K562 (cell line): Measurements from ENCODE around the gene OR4C16. TPM values are rescaled to one million over a fixed set of nuclear protein-coding genes. Genes with fewer than 3 reads are reported as not detected.

Source experiments
- ATAC-seq: fragments of 200-7000 bp; cut with Tn5 transposase; 3 replicates; pipeline ENCODE4 v1.9.1; 2020; ENCODE audit warnings: moderate library complexity
- BruUV-seq: library from RNA; stranded (reverse); fragments of 400-500 nt; replicated peaks from 2 replicates; lab custom pipeline; 2021; lab: Mats Ljungman, UMichigan
- CTCF ChIA-PET: fragments of 300-600 bp; formaldehyde crosslinking; extraction: SDS; loops from one replicate; lab custom pipeline; 2021; ENCODE audit warnings: low intra/inter-chr PET ratio; lab: Yijun Ruan, JAX
- POLR2A ChIA-PET: fragments of 300-600, 350-650 bp; sonication (Branson Sonifier 250); formaldehyde crosslinking; extraction: SDS; loops from one replicate; lab custom pipeline; 2021; ENCODE audit warnings: antibody characterized with exemption, inconsistent platforms; lab: Yijun Ruan, JAX
- DNase-seq, 4 experiments: peaks; one replicate each; pipeline versions ENCODE4 v3.0.0 to v3.0.0-alpha.2; 2011 to 2018; ENCODE audit warnings: low spot score in 3 of 4, mixed read lengths in 3 of 4; ENCODE audit errors: extremely low read depth in 1 of 4
- FAIRE-seq: peaks from 2 replicates; lab custom pipeline; 2011; peaks lifted over from hg19 to GRCh38; lab: Jason Lieb, UNC
- H2AFZ ChIP-seq: 2 replicates; pipeline ENCODE4 v1.6.0; 2011; ENCODE audit warnings: low read depth, low read length, control low read depth, inconsistent platforms
- H3K27ac ChIP-seq: fragments of 200-600 bp; 3 replicates; pipeline ENCODE4 v1.8.0; 2011; ENCODE audit warnings: low read depth, mild to moderate bottlenecking, control low read depth, inconsistent platforms, low read length, moderate library complexity, mixed read lengths; ENCODE audit errors: extremely low read depth
- H3K27me3 ChIP-seq, 2 experiments: fragments of 300-600 bp in 1 of 2; 2 replicates in 1 of 2; 3 replicates in 1 of 2; pipeline versions ENCODE4 v1.6.0 to v1.8.0; 2011; ENCODE audit warnings: inconsistent platforms in 2 of 2, low read length in 2 of 2, mild to moderate bottlenecking in 1 of 2, mixed read lengths in 1 of 2, moderate library complexity in 1 of 2; ENCODE audit not compliant: control insufficient read depth in 2 of 2, insufficient read depth in 2 of 2
- H3K36me3 ChIP-seq: fragments of 300-600 bp; 3 replicates; pipeline ENCODE4 v1.8.0; 2011; ENCODE audit warnings: mild to moderate bottlenecking, low read length, inconsistent platforms; ENCODE audit not compliant: control insufficient read depth, insufficient read depth
- H3K4me1 ChIP-seq, 2 experiments: fragments of 200-600 bp in 1 of 2; replicated peaks in 1 of 2; 2 replicates in 1 of 2; 3 replicates in 1 of 2; pipeline versions ENCODE4 v1.5.1 to v1.8.0; 2011; ENCODE audit warnings: inconsistent platforms in 2 of 2, low read length in 2 of 2, mild to moderate bottlenecking in 1 of 2, mixed read lengths in 1 of 2, moderate library complexity in 1 of 2; ENCODE audit not compliant: control insufficient read depth in 2 of 2, insufficient read depth in 2 of 2
- H3K4me2 ChIP-seq: 2 replicates; pipeline ENCODE4 v1.6.1; 2011; ENCODE audit warnings: low read length, control low read depth, inconsistent platforms, mixed read lengths; ENCODE audit not compliant: insufficient read depth
- H3K4me3 ChIP-seq: fragments of 200-600 bp; sonication (generic), shearing (Covaris generic); 2 replicates; pipeline ENCODE4 v1.5.1; 2016; ENCODE audit warnings: control low read depth, inconsistent platforms
- H3K79me2 ChIP-seq: fragments of 200-600 bp; 3 replicates; pipeline ENCODE4 v1.8.0; 2011; ENCODE audit warnings: low read length, inconsistent platforms; ENCODE audit not compliant: control insufficient read depth, insufficient read depth
- H3K9ac ChIP-seq, 2 experiments: 2 replicates each; pipeline versions ENCODE4 v1.6.0 to v1.6.1; 2011; ENCODE audit warnings: low read depth in 2 of 2, low read length in 2 of 2, control low read depth in 1 of 2, inconsistent platforms in 1 of 2, mild to moderate bottlenecking in 1 of 2, mixed read lengths in 1 of 2; ENCODE audit not compliant: insufficient read depth in 1 of 2
- H3K9me1 ChIP-seq: one replicate; pipeline ENCODE4 v1.6.0; 2011; ENCODE audit warnings: inconsistent platforms, mild to moderate bottlenecking, low read length, moderate library complexity; ENCODE audit not compliant: control insufficient read depth, insufficient read depth
- H3K9me3 ChIP-seq: replicated peaks from 2 replicates; pipeline ENCODE4 v1.5.1; 2011; ENCODE audit warnings: low read depth, low read length, inconsistent platforms; ENCODE audit not compliant: control insufficient read depth, insufficient read depth
- H4K20me1 ChIP-seq: replicated peaks from 2 replicates; pipeline ENCODE4 v1.6.1; 2011; ENCODE audit warnings: low read length, inconsistent platforms, mixed read lengths; ENCODE audit not compliant: control insufficient read depth, insufficient read depth
- CREBBP ChIP-seq: IDR thresholded peaks from one replicate; pipeline ENCODE4 v1.6.1; 2012; ENCODE audit warnings: low read depth, mild to moderate bottlenecking, control low read depth, inconsistent platforms, low read length
- HEY1 ChIP-seq: fragments of 250-450 bp; sonication (Bioruptor Pico); IDR thresholded peaks from 2 replicates; pipeline ENCODE4 v1.5.0; 2020; ENCODE audit warnings: mild to moderate bottlenecking, moderate library complexity, borderline replicate concordance
- HLTF ChIP-seq: fragments of 450-650 bp; IDR thresholded peaks from 2 replicates; pipeline ENCODE4 v1.6.1; 2016
- JUNB ChIP-seq: fragments of 450-650 bp; formaldehyde crosslinking; conservative IDR thresholded peaks from 2 replicates; pipeline ENCODE4 v1.4.0; 2020; ENCODE audit warnings: mild to moderate bottlenecking
- MXI1 ChIP-seq: IDR thresholded peaks from 2 replicates; pipeline ENCODE4 v1.6.1; 2011; ENCODE audit warnings: low read depth, mild to moderate bottlenecking, improper control_type of control experiment, low read length
- NFE2L1 ChIP-seq: fragments of 450-650 bp; IDR thresholded peaks from 2 replicates; pipeline ENCODE4 v1.6.1; 2016; ENCODE audit warnings: missing genetic modification characterization, low read depth, mild to moderate bottlenecking, missing compliant biosample characterization, moderate library complexity, borderline replicate concordance
- PCBP2 ChIP-seq: fragments of 200-400 bp; formaldehyde crosslinking; IDR thresholded peaks from 2 replicates; pipeline ENCODE4 v1.6.1; 2018; ENCODE audit warnings: low read length, low read depth, mild to moderate bottlenecking, moderate library complexity; ENCODE audit not compliant: poor library complexity, severe bottlenecking
- SOX6 ChIP-seq: fragments of 450-650 bp; IDR thresholded peaks from 2 replicates; pipeline ENCODE4 v1.6.1; 2014; ENCODE audit warnings: mild to moderate bottlenecking
- ZBTB17 ChIP-seq: fragments of 450-650 bp; formaldehyde crosslinking; IDR thresholded peaks from 2 replicates; pipeline ENCODE4 v1.4.0; 2020; ENCODE audit warnings: mild to moderate bottlenecking
- ZNF224 ChIP-seq: sonication (generic); formaldehyde crosslinking; IDR thresholded peaks from 2 replicates; pipeline ENCODE4 v1.8.0; 2022; ENCODE audit warnings: mild to moderate bottlenecking, missing genetic modification reagents
- ZNF57 ChIP-seq: fragments of 450-650 bp; formaldehyde crosslinking; IDR thresholded peaks from 2 replicates; pipeline ENCODE4 v1.4.0; 2020; ENCODE audit warnings: mild to moderate bottlenecking, moderate library complexity
- ZNF778 ChIP-seq: fragments of 450-650 bp; formaldehyde crosslinking; IDR thresholded peaks from 2 replicates; pipeline ENCODE4 v1.4.0; 2020; ENCODE audit warnings: mild to moderate bottlenecking, moderate library complexity
- WGBS: fragments of 100-300 bp; shearing (Covaris generic); methylation state at CpG from one replicate; pipeline ENCODE4 v1.1.6; 2016; ENCODE audit warnings: low coverage, mixed read lengths; ENCODE audit not compliant: insufficient coverage; ENCODE audit errors: missing lambda C conversion rate; 5-methylcytosine and 5-hydroxymethylcytosine counted together
- in situ Hi-C: fragments of 300-500 bp; cut with MboI; formaldehyde crosslinking; loops from 4 replicates; pipeline ENCODE4 v1.15.0; 2018; ENCODE audit warnings: inconsistent platforms, mixed read lengths
- intact Hi-C: fragments of 100-400 bp; cut with micrococcal nuclease; formaldehyde crosslinking; loops from 2 replicates; pipeline ENCODE4 v1.14.2; 2022
- polyA plus RNA-seq, 8 experiments: library from polyadenylated mRNA; depleted of rRNA in 4 of 8; stranded (reverse) in 5 of 8; unstranded in 3 of 8; fragments of >200 nt; fragmentation: Nextera tagmentation in 2 of 8; fragmentation: Illumina TruSeq in 1 of 8; extraction: Ambion mirVana in 2 of 8; extraction: Trizol in 1 of 8; gene quantifications; 2 replicates each; pipeline versions ENCODE4 v1.2.1 to v1.2.3, GENCODE V29; 2011 to 2014; ENCODE audit warnings: inconsistent platforms in 1 of 8, missing spikeins in 1 of 8
- total RNA-seq, 7 experiments: library from RNA; depleted of rRNA in 6 of 7; stranded (reverse); fragments of >200 nt in 6 of 7; fragmentation: Illumina TruSeq in 2 of 7; extraction: Trizol in 2 of 7; gene quantifications; 2 replicates each; pipeline versions ENCODE4 v1.2.1 to v1.2.3, GENCODE V29; 2011 to 2021; ENCODE audit warnings: low replicate concordance in 1 of 7
- TF ChIP-seq, protein P1 (sequence below): sonication (generic); formaldehyde crosslinking; IDR thresholded peaks from 2 replicates; pipeline ENCODE4 v1.8.0; 2022; ENCODE audit warnings: mild to moderate bottlenecking, missing genetic modification reagents
- TF ChIP-seq, protein P2 (sequence below), 2 experiments: fragments of 250-450 bp in 1 of 2; fragments of 450-650 bp in 1 of 2; sonication (Bioruptor Pico) in 1 of 2; IDR thresholded peaks; 2 replicates each; pipeline versions ENCODE4 v1.6.1 to v1.8.0; 2016 to 2021; ENCODE audit warnings: mild to moderate bottlenecking in 2 of 2, moderate library complexity in 2 of 2, missing compliant biosample characterization in 1 of 2, missing genetic modification characterization in 1 of 2

Gene OR4C16
- total and polyA plus RNA-seq, 9 of the 15 experiments (the other 6 are each of a cell fraction or from before 2014, with no cell fraction given) = not detected

DNA sequence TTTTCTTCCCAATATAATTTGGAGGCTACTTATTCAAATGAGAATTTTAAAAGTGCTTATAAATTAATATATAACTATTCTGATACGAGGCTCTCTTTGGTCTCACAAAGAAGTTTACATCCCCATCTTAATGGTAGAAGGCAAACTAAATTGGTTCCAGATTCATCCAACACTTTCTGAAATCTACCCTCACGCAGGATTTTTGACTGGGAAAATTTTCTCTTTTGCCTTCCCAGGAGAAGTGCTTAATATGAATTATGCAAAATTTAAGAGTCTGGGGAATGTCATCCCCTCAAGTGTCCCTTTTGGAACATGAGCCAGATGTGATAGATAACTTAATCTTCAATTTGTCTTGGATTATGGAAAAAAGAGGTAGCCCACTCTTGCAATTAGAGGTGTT, 35.6 kb downstream of the OR4C16 start, which contains the start of gene OR4C11:
Gene OR4C11 (minus strand): TSS at position 101 of the 400 bp plus-strand sequence. CDS start 3,272 bp downstream, outside the sequence.
- Histone ChIP-seq H2AFZ (no peak within 1 kb of the TSS), H3K4me1 (no peaks in the 10 kb centered on the region), H3K36me3 (no peaks in the 10 kb centered on the region), H3K9ac (no peak within 1 kb of the TSS)
- ChIA-PET CTCF (no interaction called here), POLR2A (no interaction called here)
- TF ChIP-seq, protein P1, sequence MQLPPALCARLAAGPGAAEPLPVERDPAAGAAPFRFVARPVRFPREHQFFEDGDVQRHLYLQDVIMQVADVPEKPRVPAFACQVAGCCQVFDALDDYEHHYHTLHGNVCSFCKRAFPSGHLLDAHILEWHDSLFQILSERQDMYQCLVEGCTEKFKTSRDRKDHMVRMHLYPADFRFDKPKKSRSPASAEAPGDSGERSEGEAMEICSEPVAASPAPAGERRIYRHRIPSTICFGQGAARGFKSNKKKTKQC = no peak
- no peak for TF ChIP-seq SOX6
- TF ChIP-seq PCBP2 = no peak
- no peak for TF ChIP-seq ZBTB17 (CRISPR knock-in tag)
- TF ChIP-seq CREBBP = no peak
- no peak for TF ChIP-seq ZNF778 (CRISPR knock-in tag)
- TF ChIP-seq JUNB (CRISPR knock-in tag) = no peak
- TF ChIP-seq, protein P2, sequence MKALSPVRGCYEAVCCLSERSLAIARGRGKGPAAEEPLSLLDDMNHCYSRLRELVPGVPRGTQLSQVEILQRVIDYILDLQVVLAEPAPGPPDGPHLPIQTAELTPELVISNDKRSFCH (CRISPR knock-in tag; IDR thresholded peaks at IDR 0.05) = no peak
- TF ChIP-seq, protein P2 (tag; IDR thresholded peaks at IDR 0.05) = no peak
- TF ChIP-seq ZNF57 (CRISPR knock-in tag) = no peak
- no peak for TF ChIP-seq MXI1
- no peak for TF ChIP-seq NFE2L1 (tag)
- no peak for TF ChIP-seq HEY1 (CRISPR knock-in tag)
- no peak for TF ChIP-seq HLTF
- no peak for TF ChIP-seq ZNF224 (CRISPR knock-in tag)
- TF ChIP-seq, all 486 proteins: peak for 0
- DNase-seq (no peak), ATAC-seq (no peak), FAIRE-seq (no peak)
- no peaks in the 10 kb centered on the region for H3K9me1 ChIP-seq
- whole genome bisulfite sequencing = 0% methylated on average over 2 of the region's 2 CpGs
- in situ Hi-C loops = no loop called here
- H3K79me2 ChIP-seq = no peaks in the 10 kb centered on the region
- H3K27me3 ChIP-seq = no peaks in the 10 kb centered on the region
- no peak within 1 kb of the TSS for H3K4me3 ChIP-seq
- intact Hi-C loops = no loop called here
- H3K4me2 ChIP-seq = no peak within 1 kb of the TSS
- BruUV-seq = no TSS peak
- no peaks in the 10 kb centered on the region for H3K9me3 ChIP-seq
- no peaks in the 10 kb centered on the region for H4K20me1 ChIP-seq
- no peak within 1 kb of the TSS for H3K27ac ChIP-seq

Other genes starting within 250 kb of the OR4C16 start
Only the 7 nearest of the 11 such genes appear.
- gene OR4A15, start 204.2 kb upstream of the OR4C16 start, total RNA-seq (2014; rRNA removed) = not detected in 2 replicates
- gene OR4A15, start 204.2 kb upstream of the OR4C16 start, total RNA-seq (2014; rRNA removed; fragmentation: Illumina TruSeq; extraction: Trizol) = not detected in 2 replicates
- gene OR4A15, start 204.2 kb upstream of the OR4C16 start, total RNA-seq (2015; rRNA removed; fragmentation: Illumina TruSeq; extraction: Trizol) = not detected in 2 replicates
- not detected in 2 replicates for gene OR4A15, start 204.2 kb upstream of the OR4C16 start, total RNA-seq (2021)
- not detected in 2 replicates for gene OR4A15, start 204.2 kb upstream of the OR4C16 start, polyA plus RNA-seq (2011; rRNA removed)
- gene OR4A15, start 204.2 kb upstream of the OR4C16 start, polyA plus RNA-seq (2014; fragmentation: Illumina TruSeq; extraction: Trizol) = not detected in 2 replicates
- not detected for gene OR4A15, start 204.2 kb upstream of the OR4C16 start, polyA plus RNA-seq (2014; fragmentation: Nextera tagmentation; extraction: Ambion mirVana)
- not detected in 2 replicates for gene OR4A15, start 204.2 kb upstream of the OR4C16 start, polyA plus RNA-seq (2014; rRNA removed)
- gene OR4C15, start 17.7 kb upstream of the OR4C16 start, total RNA-seq (2014; rRNA removed) = not detected in 2 replicates
- not detected in 2 replicates for gene OR4C15, start 17.7 kb upstream of the OR4C16 start, total RNA-seq (2014; rRNA removed; fragmentation: Illumina TruSeq; extraction: Trizol)
- not detected in 2 replicates for gene OR4C15, start 17.7 kb upstream of the OR4C16 start, total RNA-seq (2015; rRNA removed; fragmentation: Illumina TruSeq; extraction: Trizol)
- gene OR4C15, start 17.7 kb upstream of the OR4C16 start, total RNA-seq (2021) = not detected in 2 replicates
- gene OR4C15, start 17.7 kb upstream of the OR4C16 start, polyA plus RNA-seq (2011; rRNA removed) = not detected in 2 replicates
- not detected in 2 replicates for gene OR4C15, start 17.7 kb upstream of the OR4C16 start, polyA plus RNA-seq (2014; fragmentation: Illumina TruSeq; extraction: Trizol)
- gene OR4C15, start 17.7 kb upstream of the OR4C16 start, polyA plus RNA-seq (2014; fragmentation: Nextera tagmentation; extraction: Ambion mirVana) = not detected
- not detected in 2 replicates for gene OR4C15, start 17.7 kb upstream of the OR4C16 start, polyA plus RNA-seq (2014; rRNA removed)
- not detected in 2 replicates for gene OR4C11, start 35.5 kb downstream of the OR4C16 start, total RNA-seq (2014; rRNA removed)
- not detected in 2 replicates for gene OR4C11, start 35.5 kb downstream of the OR4C16 start, total RNA-seq (2014; rRNA removed; fragmentation: Illumina TruSeq; extraction: Trizol)
- not detected in 2 replicates for gene OR4C11, start 35.5 kb downstream of the OR4C16 start, total RNA-seq (2015; rRNA removed; fragmentation: Illumina TruSeq; extraction: Trizol)
- not detected in 2 replicates for gene OR4C11, start 35.5 kb downstream of the OR4C16 start, total RNA-seq (2021)
- gene OR4C11, start 35.5 kb downstream of the OR4C16 start, polyA plus RNA-seq (2011; rRNA removed) = not detected in 2 replicates
- not detected in 2 replicates for gene OR4C11, start 35.5 kb downstream of the OR4C16 start, polyA plus RNA-seq (2014; fragmentation: Illumina TruSeq; extraction: Trizol)
- gene OR4C11, start 35.5 kb downstream of the OR4C16 start, polyA plus RNA-seq (2014; fragmentation: Nextera tagmentation; extraction: Ambion mirVana) = not detected
- gene OR4C11, start 35.5 kb downstream of the OR4C16 start, polyA plus RNA-seq (2014; rRNA removed) = not detected in 2 replicates
- not detected in 2 replicates for gene OR4P4, start 63.0 kb downstream of the OR4C16 start, total RNA-seq (2014; rRNA removed)
- not detected in 2 replicates for gene OR4P4, start 63.0 kb downstream of the OR4C16 start, total RNA-seq (2014; rRNA removed; fragmentation: Illumina TruSeq; extraction: Trizol)
- gene OR4P4, start 63.0 kb downstream of the OR4C16 start, total RNA-seq (2015; rRNA removed; fragmentation: Illumina TruSeq; extraction: Trizol) = not detected in 2 replicates
- gene OR4P4, start 63.0 kb downstream of the OR4C16 start, total RNA-seq (2021) = not detected in 2 replicates
- gene OR4P4, start 63.0 kb downstream of the OR4C16 start, polyA plus RNA-seq (2011; rRNA removed) = not detected in 2 replicates
- not detected in 2 replicates for gene OR4P4, start 63.0 kb downstream of the OR4C16 start, polyA plus RNA-seq (2014; fragmentation: Illumina TruSeq; extraction: Trizol)
- not detected for gene OR4P4, start 63.0 kb downstream of the OR4C16 start, polyA plus RNA-seq (2014; fragmentation: Nextera tagmentation; extraction: Ambion mirVana)
- gene OR4P4, start 63.0 kb downstream of the OR4C16 start, polyA plus RNA-seq (2014; rRNA removed) = not detected in 2 replicates
- not detected in 2 replicates for gene OR4S2, start 76.2 kb downstream of the OR4C16 start, total RNA-seq (2014; rRNA removed)
- gene OR4S2, start 76.2 kb downstream of the OR4C16 start, total RNA-seq (2014; rRNA removed; fragmentation: Illumina TruSeq; extraction: Trizol) = not detected in 2 replicates
- not detected in 2 replicates for gene OR4S2, start 76.2 kb downstream of the OR4C16 start, total RNA-seq (2015; rRNA removed; fragmentation: Illumina TruSeq; extraction: Trizol)
- gene OR4S2, start 76.2 kb downstream of the OR4C16 start, total RNA-seq (2021) = not detected in 2 replicates
- not detected in 2 replicates for gene OR4S2, start 76.2 kb downstream of the OR4C16 start, polyA plus RNA-seq (2011; rRNA removed)
- gene OR4S2, start 76.2 kb downstream of the OR4C16 start, polyA plus RNA-seq (2014; fragmentation: Illumina TruSeq; extraction: Trizol) = not detected in 2 replicates
- gene OR4S2, start 76.2 kb downstream of the OR4C16 start, polyA plus RNA-seq (2014; fragmentation: Nextera tagmentation; extraction: Ambion mirVana) = not detected
- not detected in 2 replicates for gene OR4S2, start 76.2 kb downstream of the OR4C16 start, polyA plus RNA-seq (2014; rRNA removed)
- gene OR4C6, start 90.1 kb downstream of the OR4C16 start, total RNA-seq (2014; rRNA removed) = not detected in 2 replicates
- not detected in 2 replicates for gene OR4C6, start 90.1 kb downstream of the OR4C16 start, total RNA-seq (2014; rRNA removed; fragmentation: Illumina TruSeq; extraction: Trizol)
- gene OR4C6, start 90.1 kb downstream of the OR4C16 start, total RNA-seq (2015; rRNA removed; fragmentation: Illumina TruSeq; extraction: Trizol) = not detected in 2 replicates
- not detected in 2 replicates for gene OR4C6, start 90.1 kb downstream of the OR4C16 start, total RNA-seq (2021)
- not detected in 2 replicates for gene OR4C6, start 90.1 kb downstream of the OR4C16 start, polyA plus RNA-seq (2011; rRNA removed)
- not detected in 2 replicates for gene OR4C6, start 90.1 kb downstream of the OR4C16 start, polyA plus RNA-seq (2014; fragmentation: Illumina TruSeq; extraction: Trizol)
- not detected for gene OR4C6, start 90.1 kb downstream of the OR4C16 start, polyA plus RNA-seq (2014; fragmentation: Nextera tagmentation; extraction: Ambion mirVana)
- gene OR4C6, start 90.1 kb downstream of the OR4C16 start, polyA plus RNA-seq (2014; rRNA removed) = not detected in 2 replicates
- gene OR5D13, start 201.3 kb downstream of the OR4C16 start, total RNA-seq (2014; rRNA removed) = not detected in 2 replicates
- gene OR5D13, start 201.3 kb downstream of the OR4C16 start, total RNA-seq (2014; rRNA removed; fragmentation: Illumina TruSeq; extraction: Trizol) = not detected in 2 replicates
- not detected in 2 replicates for gene OR5D13, start 201.3 kb downstream of the OR4C16 start, total RNA-seq (2015; rRNA removed; fragmentation: Illumina TruSeq; extraction: Trizol)
- not detected in 2 replicates for gene OR5D13, start 201.3 kb downstream of the OR4C16 start, total RNA-seq (2021)
- gene OR5D13, start 201.3 kb downstream of the OR4C16 start, polyA plus RNA-seq (2011; rRNA removed) = not detected in 2 replicates
- gene OR5D13, start 201.3 kb downstream of the OR4C16 start, polyA plus RNA-seq (2014; fragmentation: Illumina TruSeq; extraction: Trizol) = not detected in 2 replicates
- gene OR5D13, start 201.3 kb downstream of the OR4C16 start, polyA plus RNA-seq (2014; fragmentation: Nextera tagmentation; extraction: Ambion mirVana) = not detected
- gene OR5D13, start 201.3 kb downstream of the OR4C16 start, polyA plus RNA-seq (2014; rRNA removed) = not detected in 2 replicates